SK-N-SH (cell line): Measurements from ENCODE around the gene ACACA.

ENCODE experiments used
- GABPA ChIP-seq: IDR thresholded peaks from 2 replicates; pipeline ENCODE4 v1.4.0; 2012; ENCODE audit warnings: low read depth, mild to moderate bottlenecking
- GATA2 ChIP-seq: sonication (generic); formaldehyde crosslinking; IDR thresholded peaks from 2 replicates; pipeline ENCODE4 v1.5.0; 2020; ENCODE audit warnings: mild to moderate bottlenecking, missing genetic modification reagents
- TAF1 ChIP-seq: IDR thresholded peaks from 2 replicates; pipeline ENCODE4 v1.6.1; 2012; ENCODE audit warnings: low read depth, mild to moderate bottlenecking, low read length, moderate library complexity, borderline replicate concordance

GRCh38 chr17:37231887-37232286 lies 174.7 kb downstream of the ACACA start:
- TF ChIP-seq GATA2 (CRISPR knock-in tag) (no peak), GABPA (no peak), TAF1 (no peak)
